ENCODE results near the gene C16orf90. TPM values are rescaled to one million over a fixed set of nuclear protein-coding genes. Genes with fewer than 3 reads are reported as not detected.

Gene C16orf90
- total RNA-seq = not detected

DNA sequence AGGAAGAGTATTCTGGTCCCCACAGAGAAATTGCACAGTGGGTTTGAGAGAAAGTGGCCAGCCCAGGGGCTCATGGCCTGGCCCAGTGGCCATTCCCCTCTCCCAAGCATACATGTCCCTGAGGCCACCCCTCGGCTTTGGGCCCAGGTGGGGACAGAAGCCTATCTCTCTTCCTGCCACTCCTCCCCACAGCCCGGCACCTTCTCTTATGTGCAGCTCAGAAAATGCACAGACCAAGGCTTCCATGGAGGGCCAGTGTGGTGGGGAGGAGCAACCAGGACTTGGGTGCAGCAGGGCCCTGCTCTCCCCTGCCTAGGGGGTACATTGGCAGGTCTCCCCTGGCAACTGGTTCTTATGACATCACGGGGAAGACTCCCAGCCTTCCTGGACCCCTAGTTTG, at the start of gene C16orf90:
C16orf90 (minus strand) TSS at position 314 of the 400 bp plus-strand sequence; CDS start at position 246, 68 bp downstream.

Other genes starting within 250 kb of the C16orf90 start
- gene MEFV, start 238.9 kb downstream of the C16orf90 start, total RNA-seq = 0.99 TPM
- 82.8 TPM for gene ZNF263, start 212.0 kb downstream of the C16orf90 start, total RNA-seq
- 26.5 TPM for gene TIGD7, start 190.1 kb downstream of the C16orf90 start, total RNA-seq
- 67.9 TPM for gene ZNF75A, start 190.0 kb downstream of the C16orf90 start, total RNA-seq
- gene OR2C1, start 139.6 kb downstream of the C16orf90 start, total RNA-seq = 0.99 TPM
- 15.6 TPM for gene ZSCAN32, start 94.5 kb downstream of the C16orf90 start, total RNA-seq
- 13.5 TPM for gene ZNF174, start 94.3 kb downstream of the C16orf90 start, total RNA-seq
- 4.3 TPM for gene ZNF597, start 52.0 kb downstream of the C16orf90 start, total RNA-seq
- gene NAA60, start 51.8 kb downstream of the C16orf90 start, total RNA-seq = 35.3 TPM
- gene CLUAP1, start 5.5 kb upstream of the C16orf90 start, total RNA-seq = 35.1 TPM
- 0.71 TPM for gene NLRC3, start 81.9 kb upstream of the C16orf90 start, total RNA-seq
- gene SLX4, start 116.1 kb upstream of the C16orf90 start, total RNA-seq = 9.7 TPM
- 47.5 TPM for gene DNASE1, start 159.2 kb upstream of the C16orf90 start, total RNA-seq
- 84.4 TPM for gene TRAP1, start 222.0 kb upstream of the C16orf90 start, total RNA-seq

All from camera-type eye (tissue), 1 donor.